Measurements from ENCODE around the gene NAA10. TPM values are rescaled to one million over a fixed set of nuclear protein-coding genes. Genes with fewer than 3 reads are reported as not detected.

The NAA10 gene
- polyA plus RNA-seq, 2 of the 4 experiments (the other 2 are of a cell fraction): 63.5 to 230 TPM

DNA sequence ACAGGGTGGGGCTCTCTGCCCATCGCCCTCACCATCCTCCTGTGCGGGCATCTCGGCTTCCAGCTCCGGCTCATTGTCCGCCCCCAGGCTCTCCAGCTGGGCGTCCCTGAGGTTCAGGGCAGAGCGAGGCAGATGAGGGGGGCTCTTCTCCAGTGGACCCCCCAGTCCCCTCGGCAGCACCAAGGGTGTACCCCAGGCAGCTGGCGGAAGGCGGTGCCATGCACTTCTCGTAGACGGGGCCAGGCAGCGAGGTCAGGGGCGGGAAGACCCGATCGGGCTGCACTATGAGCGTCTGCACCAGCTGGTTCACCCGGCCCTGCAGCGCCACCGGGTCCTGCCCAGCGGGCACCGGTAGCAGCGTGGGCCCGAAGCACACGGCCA, 24.9 kb downstream of the NAA10 start:
- ATAC-seq (no peak), FAIRE-seq (no peak), DNase-seq (ENCODE audit: low read depth in 1 of 2, low spot score in 1 of 2) (no peak)
- Histone ChIP-seq H3K4me2 (no peak overlapping the region), H3K4me1 (no peaks in the 10 kb centered on the region), H3K27ac (no peak overlapping the region), H3K9me3 (no peaks in the 10 kb centered on the region), H3K4me3 (no peak overlapping the region)
- 94% methylated on average over 3 of the region's 25 CpGs for WGBS (ENCODE audit: missing lambda C conversion rate)
- ChIA-PET CTCF (interaction anchor here (0.9 to 8.6 kb wide), 7 partner anchors 8 to 147 kb away, joined by 3 to 56 read pairs (median 3); no protein-coding TSS in a partner anchor), POLR2A (interaction anchor here (1.0 kb wide), 2 partner anchors 13 to 18 kb away, joined by 3 to 5 read pairs; no protein-coding TSS in a partner anchor)
- TF ChIP-seq PHF8 (IDR thresholded peaks at IDR 0.05; ENCODE audit: borderline replicate concordance, low read depth) (no peak), JUN (IDR thresholded peaks at IDR 0.05) (no peak), SMC3 (IDR thresholded peaks at IDR 0.05) (no peak), CBX2 (IDR thresholded peaks at IDR 0.05; ENCODE audit: borderline replicate concordance, low read depth) (no peak), RNF2 (IDR thresholded peaks at IDR 0.05; ENCODE audit: borderline replicate concordance, low read depth) (no peak), MYC (IDR thresholded peaks at IDR 0.05; ENCODE audit: borderline replicate concordance, low read length) (no peak), FOXS1 (CRISPR knock-in tag; IDR thresholded peaks at IDR 0.05) (no peak), CHD2 (IDR thresholded peaks at IDR 0.05; ENCODE audit: low read length, partially characterized antibody) (no peak), BHLHE40 (IDR thresholded peaks at IDR 0.05; ENCODE audit: low read depth, low read length) (no peak), ZSCAN20 (CRISPR knock-in tag; IDR thresholded peaks at IDR 0.05) (no peak), CBX8 (IDR thresholded peaks at IDR 0.05) (no peak), ZFP36 (IDR thresholded peaks at IDR 0.05; ENCODE audit: borderline replicate concordance, partially characterized antibody) (no peak), HEYL (CRISPR knock-in tag; IDR thresholded peaks at IDR 0.05) (no peak), MAFK (IDR thresholded peaks at IDR 0.05; ENCODE audit: partially characterized antibody) (no peak), HOXB5 (CRISPR knock-in tag; IDR thresholded peaks at IDR 0.05) (no peak)
- TF ChIP-seq, protein P1, sequence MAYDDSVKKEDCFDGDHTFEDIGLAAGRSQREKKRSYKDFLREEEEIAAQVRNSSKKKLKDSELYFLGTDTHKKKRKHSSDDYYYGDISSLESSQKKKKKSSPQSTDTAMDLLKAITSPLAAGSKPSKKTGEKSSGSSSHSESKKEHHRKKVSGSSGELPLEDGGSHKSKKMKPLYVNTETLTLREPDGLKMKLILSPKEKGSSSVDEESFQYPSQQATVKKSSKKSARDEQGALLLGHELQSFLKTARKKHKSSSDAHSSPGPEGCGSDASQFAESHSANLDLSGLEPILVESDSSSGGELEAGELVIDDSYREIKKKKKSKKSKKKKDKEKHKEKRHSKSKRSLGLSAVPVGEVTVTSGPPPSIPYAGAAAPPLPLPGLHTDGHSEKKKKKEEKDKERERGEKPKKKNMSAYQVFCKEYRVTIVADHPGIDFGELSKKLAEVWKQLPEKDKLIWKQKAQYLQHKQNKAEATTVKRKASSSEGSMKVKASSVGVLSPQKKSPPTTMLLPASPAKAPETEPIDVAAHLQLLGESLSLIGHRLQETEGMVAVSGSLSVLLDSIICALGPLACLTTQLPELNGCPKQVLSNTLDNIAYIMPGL (CRISPR knock-in tag; IDR thresholded peaks at IDR 0.05; ENCODE audit: borderline replicate concordance): no peak
- TF ChIP-seq, protein P2, sequence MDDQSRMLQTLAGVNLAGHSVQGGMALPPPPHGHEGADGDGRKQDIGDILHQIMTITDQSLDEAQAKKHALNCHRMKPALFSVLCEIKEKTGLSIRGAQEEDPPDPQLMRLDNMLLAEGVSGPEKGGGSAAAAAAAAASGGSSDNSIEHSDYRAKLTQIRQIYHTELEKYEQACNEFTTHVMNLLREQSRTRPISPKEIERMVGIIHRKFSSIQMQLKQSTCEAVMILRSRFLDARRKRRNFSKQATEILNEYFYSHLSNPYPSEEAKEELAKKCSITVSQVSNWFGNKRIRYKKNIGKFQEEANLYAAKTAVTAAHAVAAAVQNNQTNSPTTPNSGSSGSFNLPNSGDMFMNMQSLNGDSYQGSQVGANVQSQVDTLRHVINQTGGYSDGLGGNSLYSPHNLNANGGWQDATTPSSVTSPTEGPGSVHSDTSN (IDR thresholded peaks at IDR 0.05): no peak

DNA sequence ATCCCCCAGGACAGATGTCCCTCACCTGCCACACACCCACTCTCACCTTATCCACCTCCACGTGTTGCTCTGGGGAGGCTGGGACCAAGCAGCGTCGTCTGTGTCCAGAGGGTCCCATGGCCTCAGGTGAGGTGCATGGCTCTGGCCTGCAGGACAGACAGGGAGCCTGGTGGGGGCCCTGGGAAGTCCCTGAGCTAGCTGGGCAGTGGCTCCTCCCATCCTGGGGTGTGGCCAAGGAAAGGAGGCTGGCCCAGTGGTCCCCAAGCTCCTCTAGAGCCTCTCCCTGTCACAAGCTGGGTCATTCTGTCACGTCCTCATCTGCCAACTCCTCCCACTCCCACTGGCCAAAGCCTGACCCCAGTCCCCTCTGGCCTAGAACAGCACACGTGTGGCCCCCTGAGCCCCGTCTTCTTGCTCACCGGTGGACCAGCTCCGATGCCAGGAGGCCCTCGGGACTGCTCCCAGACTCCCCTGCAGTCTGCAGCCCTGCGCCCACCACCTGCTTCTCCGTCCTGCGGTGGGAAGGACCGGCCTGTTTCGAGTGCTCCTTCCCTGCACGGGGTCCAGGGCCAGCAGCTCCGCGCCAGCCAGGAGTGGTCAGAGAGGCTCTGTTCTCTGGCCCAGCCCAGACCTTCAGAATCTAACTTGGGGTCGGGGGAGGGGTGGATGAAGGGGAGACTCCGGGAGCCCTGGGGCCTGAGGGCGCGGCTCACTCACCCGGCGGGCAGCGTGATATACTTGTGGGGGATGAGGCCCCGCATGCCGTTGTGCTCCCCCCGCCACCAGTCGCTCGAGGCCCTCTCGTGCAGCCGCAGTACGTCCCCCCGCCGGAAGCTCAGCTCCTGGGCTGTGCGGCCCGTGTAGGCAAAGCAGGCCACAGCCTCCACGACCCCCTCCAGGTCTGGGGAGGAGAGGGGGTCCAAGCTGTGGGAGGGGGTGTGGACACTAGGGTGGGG, 25.5 kb downstream of the NAA10 start:
- CTCF ChIA-PET: interaction anchor here (1.2 to 8.6 kb wide), 5 partner anchors 9 to 106 kb away, joined by 3 to 56 read pairs (median 5); no protein-coding TSS in a partner anchor
- WGBS (ENCODE audit: missing lambda C conversion rate): 42% methylated on average over 7 of the region's 37 CpGs
- H3K4me3 ChIP-seq: no peak overlapping the region
- DNase-seq (ENCODE audit: low read depth in 1 of 2, low spot score in 1 of 2): no peak
- no peak overlapping the region for H3K4me2 ChIP-seq
- TF ChIP-seq, protein P3, sequence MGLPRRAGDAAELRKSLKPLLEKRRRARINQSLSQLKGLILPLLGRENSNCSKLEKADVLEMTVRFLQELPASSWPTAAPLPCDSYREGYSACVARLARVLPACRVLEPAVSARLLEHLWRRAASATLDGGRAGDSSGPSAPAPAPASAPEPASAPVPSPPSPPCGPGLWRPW (IDR thresholded peaks at IDR 0.05): no peak
- TF ChIP-seq, protein P2 (IDR thresholded peaks at IDR 0.05): no peak
- TF ChIP-seq HOXA7 (CRISPR knock-in tag; IDR thresholded peaks at IDR 0.05): no peak
- no peak for TF ChIP-seq NPAS2 (CRISPR knock-in tag; IDR thresholded peaks at IDR 0.05; ENCODE audit: borderline replicate concordance)
- TF ChIP-seq MYC (IDR thresholded peaks at IDR 0.05; ENCODE audit: borderline replicate concordance, low read length): no peak
- no peak for TF ChIP-seq HEYL (CRISPR knock-in tag; IDR thresholded peaks at IDR 0.05)
- TF ChIP-seq, protein P4, sequence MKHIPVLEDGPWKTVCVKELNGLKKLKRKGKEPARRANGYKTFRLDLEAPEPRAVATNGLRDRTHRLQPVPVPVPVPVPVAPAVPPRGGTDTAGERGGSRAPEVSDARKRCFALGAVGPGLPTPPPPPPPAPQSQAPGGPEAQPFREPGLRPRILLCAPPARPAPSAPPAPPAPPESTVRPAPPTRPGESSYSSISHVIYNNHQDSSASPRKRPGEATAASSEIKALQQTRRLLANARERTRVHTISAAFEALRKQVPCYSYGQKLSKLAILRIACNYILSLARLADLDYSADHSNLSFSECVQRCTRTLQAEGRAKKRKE (CRISPR knock-in tag; IDR thresholded peaks at IDR 0.05; ENCODE audit: low read depth): no peak
- TF ChIP-seq, protein P1 (CRISPR knock-in tag; IDR thresholded peaks at IDR 0.05; ENCODE audit: borderline replicate concordance): no peak
- no peak for TF ChIP-seq SREBF2 (IDR thresholded peaks at IDR 0.05)
- TF ChIP-seq JUN (IDR thresholded peaks at IDR 0.05): no peak
- TF ChIP-seq RFX5 (IDR thresholded peaks at IDR 0.05): no peak
- no peak for TF ChIP-seq EHF (CRISPR knock-in tag; IDR thresholded peaks at IDR 0.05)
- no peak for TF ChIP-seq ESRRA (IDR thresholded peaks at IDR 0.05; ENCODE audit: borderline replicate concordance, low read length)
- no peaks in the 10 kb centered on the region for H3K4me1 ChIP-seq
- H3K9me3 ChIP-seq: no peaks in the 10 kb centered on the region
- FAIRE-seq: no peak
- POLR2A ChIA-PET: no interaction called here
- no peak overlapping the region for H3K27ac ChIP-seq
- peak; percentile 32 to 75; a peak in 3 of 6 replicates for ATAC-seq

Data from A549 (cell line).